AG09309 (cell line): ENCODE data around the gene GPX4.

ENCODE experiments used
- DNase-seq: peaks from one replicate; pipeline ENCODE4 v3.0.0-alpha.2; 2010; ENCODE audit warnings: low read depth
- H3K4me3 ChIP-seq: 2 replicates; pipeline ENCODE4 v1.5.1; 2011; ENCODE audit warnings: mild to moderate bottlenecking, low read depth, low read length, moderate library complexity; ENCODE audit not compliant: control insufficient read depth
- CTCF ChIP-seq: IDR thresholded peaks from 2 replicates; pipeline ENCODE4 v1.5.1; 2011; ENCODE audit warnings: mild to moderate bottlenecking, low read depth, low read length, inconsistent platforms; ENCODE audit not compliant: insufficient read depth, control insufficient read depth; ENCODE audit errors: missing control alignments

GPX4 gene

GRCh38 chr19:1117654-1118053 is 13.9 kb downstream of the GPX4 start:
- no peak for DNase-seq
- H3K4me3 ChIP-seq: no peak overlapping the region
- TF ChIP-seq CTCF: no peak

- no peak for DNase-seq
- no peak for TF ChIP-seq CTCF
- H3K4me3 ChIP-seq: no peak overlapping the region
Measured at GRCh38 chr19:1118999-1119398, 15.2 kb downstream of the GPX4 start.

GRCh38 chr19:1119475-1120217 is 15.9 kb downstream of the GPX4 start:
- TF ChIP-seq CTCF: no peak
- no peak overlapping the region for H3K4me3 ChIP-seq
- DNase-seq: no peak

GRCh38 chr19:1121395-1121794 is 17.6 kb downstream of the GPX4 start:
- TF ChIP-seq CTCF: no peak

GRCh38 chr19:1122021-1122971 is 18.5 kb downstream of the GPX4 start:
- TF ChIP-seq CTCF: no peak
- no peak for DNase-seq
- H3K4me3 ChIP-seq: no peak overlapping the region

More at GRCh38 chr19:1121395-1121794, 17.6 kb downstream of the GPX4 start:
- DNase-seq: no peak
- no peak overlapping the region for H3K4me3 ChIP-seq

- no peak for DNase-seq
- no peak overlapping the region for H3K4me3 ChIP-seq
- no peak for TF ChIP-seq CTCF
Measured at GRCh38 chr19:1122972-1123363, 19.2 kb downstream of the GPX4 start.
